ENCODE data around the gene FGD2.
A peak's percentile ranks its signal among the peaks of the same experiment; 100 is the strongest.
"Not testable (repeated sequence)": the region's sequence is repeated elsewhere in the genome, so short reads cannot be mapped to it uniquely, and the experiment has no call there.

Gene FGD2

DNA sequence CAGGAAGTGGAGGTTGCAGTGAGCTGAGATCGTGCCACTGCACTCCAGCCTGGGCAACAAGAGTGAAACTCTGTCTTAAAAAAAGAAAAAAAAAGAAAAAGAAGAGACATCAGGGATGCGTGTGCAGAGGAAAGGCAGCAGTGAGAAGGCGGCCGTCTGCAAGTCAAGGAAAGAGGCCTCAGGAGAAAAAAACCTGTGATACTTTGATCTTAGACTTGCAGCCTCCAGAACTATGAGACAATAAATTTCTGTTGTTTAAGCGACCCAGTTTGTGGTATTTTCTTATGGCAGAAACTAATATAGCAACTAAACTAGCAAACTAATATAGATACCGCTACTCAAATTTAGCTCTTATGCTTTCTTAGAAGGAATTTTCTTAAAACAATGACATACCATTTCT lies 36.1 kb downstream of the FGD2 start:
- no peak for DNase-seq

DNA sequence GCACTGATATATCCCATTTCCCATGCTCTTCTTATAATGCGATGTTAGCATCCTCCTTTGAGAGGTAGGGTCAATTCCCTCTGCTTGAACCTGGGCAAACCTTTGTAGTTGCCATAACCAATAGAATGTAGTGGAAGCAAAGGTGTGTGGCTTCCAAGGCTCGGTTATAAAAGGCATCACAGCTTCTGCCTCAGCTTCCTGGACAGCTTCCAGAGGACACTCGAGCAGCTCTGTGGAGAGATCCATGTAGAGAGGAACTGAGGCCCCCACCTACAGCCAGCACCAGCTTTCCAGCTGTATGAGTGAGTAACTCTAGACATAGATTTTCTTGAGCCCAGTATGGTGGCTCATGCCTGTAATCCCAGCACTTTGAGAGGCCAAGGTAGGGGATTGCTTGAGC lies 36.7 kb downstream of the FGD2 start:
- peak in 1 of 2 donors; percentile 49 for DNase-seq

DNA sequence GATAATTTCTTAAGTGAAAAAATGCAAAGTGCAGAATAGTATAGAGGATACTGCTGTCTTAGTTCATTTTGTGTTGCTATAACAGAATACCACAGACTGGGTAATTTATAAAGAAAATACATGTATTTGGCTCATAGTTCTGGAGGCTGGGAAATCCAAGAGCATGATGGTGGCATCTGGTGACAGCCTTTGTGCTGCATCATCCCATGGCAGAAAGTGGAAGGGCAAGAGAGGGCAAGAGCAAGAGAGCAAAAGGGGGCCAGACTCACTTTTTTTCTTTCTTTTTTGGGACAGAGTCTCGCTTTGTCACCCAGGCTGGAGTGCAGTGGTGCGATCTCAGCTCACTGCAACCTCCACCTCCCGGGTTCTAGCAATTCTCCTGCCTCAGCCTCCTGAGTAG lies 37.6 kb downstream of the FGD2 start:
- peak in 1 of 2 donors; percentile 44 for DNase-seq

DNA sequence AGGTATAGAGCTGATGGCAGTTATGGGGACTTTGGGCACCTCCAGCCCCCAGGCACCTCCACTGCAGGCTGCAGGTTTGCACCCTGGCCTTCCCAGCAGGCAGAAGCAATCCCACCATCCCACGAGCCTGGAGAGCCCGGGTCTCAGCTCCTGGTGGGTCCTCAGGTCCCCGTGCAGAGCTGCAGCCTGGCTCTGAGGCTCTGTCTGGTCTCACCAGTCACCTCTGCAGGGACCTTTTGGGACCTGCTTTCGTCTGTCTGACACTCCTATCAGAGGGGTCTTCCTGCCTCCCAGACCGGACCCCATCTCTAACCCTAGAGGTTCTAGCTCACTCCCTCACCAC lies 41.9 kb downstream of the FGD2 start:
- no peak for DNase-seq

DNA sequence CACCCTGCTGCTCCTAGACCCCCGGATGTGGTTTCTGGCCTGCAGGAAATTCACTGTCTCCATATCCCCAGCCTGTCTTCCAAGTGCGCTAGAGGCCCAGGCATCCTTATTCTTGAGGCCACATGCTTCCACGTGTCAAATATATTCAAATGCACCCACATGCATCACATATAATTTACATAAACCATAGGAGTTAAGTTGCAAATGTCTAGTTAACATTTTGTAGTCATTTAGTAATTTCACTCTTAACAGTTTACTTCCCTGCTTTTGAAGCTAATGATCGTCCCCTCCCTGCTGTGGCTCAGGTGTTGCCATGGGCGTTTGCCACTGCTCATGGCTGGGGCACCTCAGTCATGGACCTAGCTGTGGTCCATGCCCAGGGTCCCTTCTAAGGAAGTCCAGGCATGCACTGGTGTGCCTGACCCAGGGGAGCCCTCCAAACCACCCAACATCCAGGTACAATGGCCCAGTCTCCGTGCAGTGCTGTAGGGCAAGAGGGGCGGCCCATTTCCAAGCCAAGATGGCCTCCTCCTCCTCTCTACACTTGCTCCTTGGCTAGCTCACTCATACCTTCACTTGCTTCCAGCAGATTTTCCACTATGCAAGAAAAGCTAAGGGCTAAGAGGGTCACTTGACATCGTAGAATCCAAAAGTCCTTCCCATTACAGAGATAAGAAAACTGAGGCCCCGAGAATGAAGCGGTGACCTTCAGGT lies 42.4 kb downstream of the FGD2 start:
- no peak for DNase-seq

DNA sequence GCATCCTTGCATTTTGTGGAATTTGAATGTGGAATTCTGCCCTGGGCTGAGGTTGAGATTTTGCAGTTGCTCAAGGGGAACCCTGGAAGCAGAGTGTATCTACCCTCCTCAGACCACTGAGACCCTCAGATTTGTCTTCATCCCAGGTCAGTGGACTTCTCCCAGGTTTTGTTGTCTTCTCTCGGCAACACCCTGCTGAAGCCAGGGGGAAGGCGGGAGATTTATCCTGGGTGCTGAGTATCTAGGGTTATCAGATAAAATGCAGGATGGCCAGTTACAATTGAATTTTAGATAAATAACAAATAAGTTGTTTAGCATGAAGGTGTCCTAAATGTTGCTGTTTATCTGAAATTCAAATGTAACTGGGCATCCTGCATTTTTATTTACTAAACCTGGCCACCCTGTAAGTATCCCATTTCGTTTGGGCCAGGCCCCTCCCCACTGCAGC lies 43.0 kb downstream of the FGD2 start:
- no peak for DNase-seq

DNA sequence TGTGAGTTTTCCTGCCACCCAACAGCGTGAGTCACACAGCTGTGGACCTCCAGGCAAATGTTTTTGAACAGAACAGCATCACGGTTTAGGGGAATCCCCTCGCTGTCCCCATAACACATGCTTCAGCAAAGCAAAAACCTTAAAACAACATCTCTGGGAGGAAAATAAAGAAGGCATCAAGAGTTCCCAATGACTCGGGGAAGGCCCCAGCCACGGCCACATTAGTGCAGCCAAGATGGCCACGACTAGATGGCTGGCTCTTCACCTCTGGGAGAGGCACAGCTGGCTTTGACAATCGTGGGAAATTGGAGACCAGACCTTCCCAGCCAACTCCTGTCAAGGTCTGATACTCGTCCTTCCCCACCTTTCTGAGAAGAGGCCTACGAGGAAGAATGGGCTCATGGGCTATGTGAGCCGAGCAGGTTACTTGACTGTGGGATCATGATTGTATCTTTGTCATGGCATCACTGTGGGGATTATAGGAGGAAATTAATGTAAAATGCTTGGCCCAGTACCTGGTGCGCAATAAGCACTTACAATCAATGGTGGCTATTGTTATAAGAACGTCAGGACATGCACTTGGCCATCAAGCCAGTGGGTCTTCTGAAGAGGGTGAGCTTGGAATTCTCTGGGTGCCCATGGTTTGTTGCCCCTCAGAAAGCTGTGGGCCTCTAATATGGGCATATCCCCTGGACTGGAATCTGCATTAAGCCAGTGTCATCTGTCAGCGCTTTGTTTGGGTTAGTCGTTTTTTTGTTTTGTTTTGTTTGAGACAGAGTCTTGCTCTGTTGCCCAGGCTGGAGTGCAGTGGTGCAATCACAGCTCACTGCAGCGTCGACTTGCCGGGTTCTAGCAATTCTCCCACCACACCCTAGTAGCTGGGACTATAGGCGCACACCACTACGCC lies 43.6 kb downstream of the FGD2 start:
- peak; percentile 88 to 95 for DNase-seq

DNA sequence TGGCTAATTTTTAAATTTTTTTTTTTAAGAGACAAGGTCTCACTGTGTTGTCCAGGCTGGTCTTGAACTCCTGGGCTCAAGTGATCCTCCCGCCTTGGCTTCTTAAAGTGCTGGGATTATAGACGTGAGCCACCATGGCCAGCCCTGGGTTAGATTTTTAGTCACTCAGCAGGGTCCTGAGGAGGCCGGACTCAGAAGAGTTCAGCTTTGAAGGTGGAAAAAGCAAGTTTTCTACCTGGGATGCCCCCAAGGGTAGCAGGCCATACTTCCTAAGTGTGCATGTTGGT lies 44.2 kb downstream of the FGD2 start:
- no peak for DNase-seq

DNA sequence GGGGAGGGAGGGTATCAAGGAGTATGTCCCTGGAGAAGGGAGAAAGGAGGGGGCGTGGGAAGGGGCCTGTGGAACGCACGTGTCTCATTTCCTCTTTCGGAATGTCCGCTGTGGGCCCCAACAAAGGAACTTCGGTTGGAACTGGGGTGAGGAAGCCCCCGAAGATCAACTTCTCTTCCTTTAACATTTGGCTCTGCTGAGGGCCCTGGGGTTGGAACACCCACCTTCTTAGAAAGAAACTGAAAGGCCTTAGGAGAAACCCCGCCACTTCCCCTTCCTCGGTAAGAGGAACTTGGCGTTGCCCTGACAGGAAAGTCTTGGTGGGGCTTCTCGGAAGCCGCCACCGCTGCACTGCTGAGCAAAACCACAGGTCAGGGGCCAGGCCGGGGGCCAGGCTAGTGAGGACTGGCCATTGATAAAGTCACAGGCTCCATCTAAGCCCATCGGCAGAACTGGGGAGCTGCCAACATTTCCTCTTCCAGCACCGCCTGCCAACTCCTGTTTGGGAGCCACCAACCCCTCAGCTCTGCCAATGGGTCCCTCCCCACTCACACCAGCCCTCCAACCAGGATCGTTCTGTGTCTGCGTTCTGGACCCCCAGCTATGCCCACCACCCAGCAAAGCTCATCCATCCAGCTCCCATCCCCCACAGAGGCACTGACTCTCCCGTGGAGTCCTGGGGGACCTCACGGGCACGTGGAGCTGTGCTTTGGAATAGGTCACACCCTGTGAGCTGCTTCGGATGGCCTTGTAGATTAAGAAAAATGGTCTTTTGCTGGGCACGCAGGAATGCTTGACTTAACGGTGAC lies 44.8 kb downstream of the FGD2 start:
- DNase-seq, result peak; percentile 96 to 99

DNA sequence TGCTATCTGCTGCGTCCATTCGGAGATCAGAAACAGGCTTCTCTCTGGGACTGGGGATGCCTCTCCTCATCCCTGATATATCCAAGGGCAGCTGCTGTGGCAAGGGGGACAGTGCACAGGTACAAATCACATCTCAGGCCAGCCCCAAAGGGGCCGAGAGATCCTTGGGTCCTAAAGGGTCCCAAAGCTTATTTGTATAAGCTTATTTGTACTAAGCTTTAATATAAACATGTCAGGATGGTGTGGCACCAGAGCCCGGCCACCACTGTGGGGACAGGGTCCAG lies 45.3 kb downstream of the FGD2 start:
- no peak for DNase-seq

DNA sequence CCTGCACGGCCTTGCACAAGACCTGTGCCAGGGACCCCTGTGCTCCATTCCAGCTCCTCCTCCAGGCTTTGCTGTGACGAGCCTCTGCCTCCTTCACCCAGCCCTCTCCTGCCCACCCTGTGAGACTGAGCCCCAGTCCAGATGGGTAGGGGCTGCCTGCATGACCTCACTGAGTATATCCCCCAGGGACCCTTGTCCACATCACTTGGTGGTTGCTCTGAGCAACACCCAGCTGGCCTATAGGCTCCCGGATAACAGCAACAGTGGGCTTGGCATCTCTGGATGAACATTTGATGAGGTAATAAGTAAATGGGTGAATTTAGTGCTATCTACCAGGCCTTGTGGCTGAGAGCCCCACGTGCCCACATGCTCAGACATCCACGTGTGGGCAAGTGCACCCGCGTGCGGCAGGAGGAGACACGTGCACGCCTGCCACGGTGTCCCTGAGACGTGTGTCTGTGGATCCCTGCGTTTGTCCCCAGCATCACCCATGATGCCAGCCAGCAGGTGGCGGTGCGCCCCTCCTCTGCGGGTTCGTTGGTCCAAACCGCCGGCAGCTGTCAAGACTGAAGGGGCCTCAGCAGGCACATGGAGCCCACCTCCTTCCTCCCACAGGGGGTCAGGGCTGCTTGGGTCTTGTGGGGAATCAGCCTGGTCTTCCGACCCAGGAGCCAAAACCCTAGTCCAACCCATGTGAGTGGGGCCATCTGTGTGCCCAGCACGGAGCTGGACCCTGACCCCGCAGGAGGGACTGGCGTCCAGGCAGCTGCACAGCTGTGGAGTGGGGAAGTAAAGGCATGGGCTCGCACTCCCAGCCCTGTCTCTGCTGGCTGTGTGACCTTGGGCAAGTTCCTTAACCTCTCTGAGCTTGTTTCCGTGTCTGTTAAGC lies 45.9 kb downstream of the FGD2 start:
- peak; percentile 72 to 92 for DNase-seq

DNA sequence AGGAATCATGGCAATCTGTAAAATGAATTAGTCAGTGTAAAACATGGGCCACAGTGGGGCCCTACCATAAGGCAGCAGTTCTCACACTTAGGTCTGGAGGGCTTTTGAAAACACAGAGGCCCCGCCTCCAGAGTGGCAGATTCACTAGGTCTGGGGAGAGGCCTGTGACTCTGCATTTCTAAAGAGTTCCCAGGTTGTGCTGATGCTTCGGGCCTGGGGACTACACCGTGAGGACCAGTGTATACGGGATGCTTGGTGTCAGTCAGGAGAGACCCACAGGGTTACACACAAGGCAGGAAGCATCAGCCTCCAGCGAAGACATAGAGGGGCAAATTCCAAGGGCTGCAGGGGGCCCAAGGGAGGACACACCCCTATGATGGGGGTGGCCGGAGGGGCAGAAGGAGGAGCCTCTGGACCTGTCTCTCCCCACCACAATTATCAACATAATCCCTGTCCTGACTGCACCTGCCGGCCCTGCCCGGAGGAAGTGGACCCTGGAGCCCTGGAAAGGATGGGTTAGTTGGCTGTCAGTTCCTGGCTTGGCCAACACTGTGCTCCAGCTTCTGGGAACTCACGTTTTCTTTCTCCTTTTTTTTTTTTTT lies 46.7 kb downstream of the FGD2 start:
- no peak for DNase-seq

DNA sequence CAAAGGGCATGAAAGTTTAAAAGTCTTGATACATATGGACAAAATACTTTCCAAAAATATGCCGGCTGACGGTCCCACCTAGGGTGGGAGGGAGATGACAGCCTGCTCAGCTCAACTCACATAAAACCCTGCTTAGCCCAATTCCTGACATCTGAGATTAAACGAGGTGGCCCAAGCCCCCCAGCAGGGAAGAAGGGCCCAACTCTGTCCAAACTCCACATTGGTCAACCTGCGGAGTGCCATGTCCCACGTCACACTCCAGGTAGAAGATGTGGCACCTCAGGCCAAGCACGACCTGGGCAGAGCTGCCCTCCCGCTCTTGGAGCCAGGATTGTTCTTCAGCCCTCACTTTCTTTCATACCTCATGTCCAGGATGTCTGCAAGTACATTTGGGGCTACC lies 48.2 kb downstream of the FGD2 start:
- DNase-seq, result no peak

DNA sequence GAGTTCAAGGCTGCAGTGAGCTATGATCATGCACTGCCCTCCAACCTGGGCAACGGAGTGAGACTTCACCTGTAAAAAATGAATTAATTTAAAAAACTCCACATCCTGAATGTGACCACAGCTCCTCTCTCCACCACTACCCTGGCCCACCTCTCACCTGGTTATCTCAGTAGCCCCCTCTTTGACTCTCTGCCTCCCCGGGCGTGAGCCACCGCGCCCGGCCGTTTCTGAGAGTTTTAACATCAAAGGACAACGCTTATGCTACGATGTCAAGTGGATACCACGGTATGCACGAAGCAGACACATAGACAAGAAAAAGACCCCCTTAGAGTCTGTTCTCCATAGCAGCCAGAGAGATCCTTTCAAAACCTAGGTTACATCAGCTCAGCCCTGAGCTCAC lies 48.7 kb downstream of the FGD2 start:
- DNase-seq, result no peak

DNA sequence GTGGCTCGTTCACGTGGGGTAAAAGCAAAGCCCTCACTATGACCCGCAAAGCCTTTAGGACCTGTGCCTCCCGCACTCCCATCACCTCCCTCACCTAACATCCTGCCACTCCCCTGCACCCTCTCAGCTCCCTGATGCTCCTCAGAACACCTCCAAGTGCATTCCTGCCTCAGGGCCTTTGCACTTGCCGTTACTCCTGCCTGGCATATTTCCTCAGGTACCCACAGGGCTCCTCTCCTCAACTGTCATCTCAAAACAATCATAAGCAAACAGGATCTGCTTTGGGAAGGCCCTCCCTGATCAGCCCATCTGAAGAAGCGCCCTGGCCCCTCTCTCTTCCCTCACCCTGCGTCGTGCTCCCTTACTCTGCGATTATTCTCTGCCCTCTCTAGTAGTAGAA lies 49.1 kb downstream of the FGD2 start:
- no peak for DNase-seq

DNA sequence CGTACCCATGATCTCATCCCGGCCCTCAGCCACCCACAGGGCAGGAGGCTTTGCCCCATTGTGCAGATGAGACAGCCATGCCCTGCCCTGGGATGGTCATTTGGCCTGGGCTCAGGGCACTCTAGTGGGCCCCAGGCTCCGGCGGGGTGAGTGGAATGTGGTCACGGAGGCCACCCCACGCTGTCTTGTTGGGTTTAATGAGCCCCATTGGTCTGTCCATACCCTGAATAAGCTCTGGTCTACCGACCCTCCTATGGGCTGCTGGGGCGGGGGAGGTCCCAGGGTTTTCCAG lies 50.6 kb downstream of the FGD2 start:
- DNase-seq, result no peak

DNA sequence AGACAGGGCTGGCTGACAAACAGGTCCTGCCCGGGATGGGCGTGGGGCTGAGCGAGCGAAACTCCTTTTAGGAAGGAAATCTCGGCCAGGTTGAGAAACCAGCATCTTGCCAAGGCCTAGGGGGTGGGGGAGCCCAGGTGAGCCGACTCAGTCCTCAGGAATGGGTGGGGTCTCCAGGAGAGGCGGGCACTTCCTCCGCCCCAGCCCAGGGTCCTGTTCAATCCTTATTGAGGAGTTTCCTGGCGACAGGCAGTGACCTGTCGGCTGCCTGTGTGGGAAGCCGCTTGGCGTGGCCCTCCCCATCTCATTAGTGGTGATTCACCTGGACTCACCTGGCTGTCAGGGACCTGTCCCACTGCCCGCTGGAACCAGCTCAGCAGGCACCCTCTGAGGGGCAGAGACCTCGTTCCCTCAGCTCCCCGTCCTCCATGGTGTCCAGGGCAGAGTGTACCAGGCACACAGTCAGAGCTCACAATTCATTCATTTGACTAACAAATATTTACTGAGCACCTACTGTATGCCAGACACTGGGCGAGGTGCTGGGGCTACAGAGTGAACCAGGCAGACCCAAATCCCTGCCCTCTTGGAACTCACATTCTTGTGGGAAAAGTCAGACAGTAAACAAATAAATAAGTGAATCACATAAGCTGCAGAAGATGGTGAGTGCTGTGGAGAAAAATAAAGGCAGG lies 51.1 kb downstream of the FGD2 start:
- no peak for DNase-seq

DNA sequence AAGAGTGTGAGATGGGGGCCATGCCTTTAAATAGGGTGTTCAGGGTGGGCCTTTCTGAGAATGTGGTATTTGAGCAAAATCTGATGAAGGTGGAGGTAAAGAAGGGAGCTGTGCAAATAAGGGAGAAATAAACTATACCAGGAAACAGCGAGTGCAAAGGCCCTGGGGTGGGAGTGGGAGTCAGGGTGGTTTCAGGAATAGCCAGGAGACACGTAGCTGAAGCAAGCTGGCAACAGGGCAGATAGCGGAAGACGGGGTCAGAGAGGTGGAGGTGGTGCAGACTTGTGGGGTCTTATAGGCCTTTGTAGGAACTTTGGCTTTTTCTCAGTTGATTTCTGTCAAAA lies 51.6 kb downstream of the FGD2 start:
- no peak for DNase-seq

DNA sequence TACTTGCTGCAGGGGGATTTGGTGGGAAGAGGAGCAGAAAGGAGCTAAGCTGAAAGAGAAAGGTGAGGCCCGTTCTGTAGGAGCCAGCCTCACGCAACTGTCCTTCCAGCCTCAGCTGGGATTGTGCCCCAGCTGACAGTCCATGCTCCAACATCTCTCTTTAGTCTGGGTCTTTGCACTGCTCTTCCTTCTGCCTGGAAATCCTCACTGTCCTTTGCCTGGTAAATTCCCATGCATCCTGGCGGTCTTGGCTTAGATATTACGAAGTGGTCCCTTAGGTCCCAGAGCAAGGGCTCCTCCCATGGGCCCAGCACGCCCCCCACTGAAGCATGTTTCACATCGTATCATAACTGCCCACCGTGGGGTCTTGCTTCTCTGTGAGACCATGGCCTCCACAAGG lies 52.2 kb downstream of the FGD2 start:
- no peak for DNase-seq

DNA sequence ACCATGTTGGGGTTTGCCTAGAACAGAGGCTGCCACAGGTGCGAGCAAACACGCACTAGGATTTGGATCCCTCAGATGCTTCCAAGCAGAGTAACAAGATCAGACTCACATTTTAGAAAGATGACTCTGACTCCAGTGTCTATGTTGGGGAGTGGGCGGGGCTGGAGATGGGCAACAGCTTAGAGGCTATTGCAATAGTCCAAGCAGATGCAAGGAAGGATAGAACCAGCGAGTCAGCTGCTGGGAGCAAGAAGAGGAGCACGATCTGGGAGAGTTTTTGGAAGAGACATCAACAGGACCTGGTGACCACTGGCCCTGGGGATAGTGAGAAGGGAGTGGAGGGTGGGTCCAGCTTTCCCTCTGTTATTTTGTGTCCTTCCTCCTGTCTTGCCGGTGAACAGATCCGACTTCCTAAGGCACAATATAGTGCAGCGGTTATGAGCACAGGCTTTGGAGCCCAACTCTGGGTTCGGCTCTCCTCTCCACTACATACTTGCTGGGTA lies 52.7 kb downstream of the FGD2 start:
- peak; percentile 70 to 81 for DNase-seq

DNA sequence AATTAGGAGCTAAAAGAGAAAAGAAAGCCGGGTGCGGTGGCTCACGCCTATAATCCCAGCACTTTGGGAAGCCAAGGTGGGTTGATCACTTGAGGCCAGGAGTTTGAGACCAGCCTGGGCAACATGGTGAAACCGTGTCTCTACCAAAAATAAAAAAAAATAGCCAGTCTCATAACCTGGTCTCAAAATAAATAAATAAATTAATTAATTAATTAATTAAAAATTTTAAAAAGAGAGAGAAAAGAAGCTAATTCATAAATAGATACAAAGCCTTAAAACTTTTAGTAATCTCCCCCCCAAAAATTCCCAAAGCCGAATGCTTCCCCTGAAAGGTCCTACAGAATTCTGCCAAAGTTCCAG lies 53.5 kb downstream of the FGD2 start:
- not testable (repeated sequence) for DNase-seq
